Amniotic stem cell (primary cell): Measurements from ENCODE around the gene SMIM15.
"Not testable (repeated sequence)": the region's sequence is repeated elsewhere in the genome, so short reads cannot be mapped to it uniquely, and the experiment has no call there.

ENCODE experiments used
- DNase-seq: peaks from one replicate; lab custom pipeline; 2025; lab: John Stamatoyannopoulos, UW

SMIM15 gene, protein sequence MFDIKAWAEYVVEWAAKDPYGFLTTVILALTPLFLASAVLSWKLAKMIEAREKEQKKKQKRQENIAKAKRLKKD

DNA sequence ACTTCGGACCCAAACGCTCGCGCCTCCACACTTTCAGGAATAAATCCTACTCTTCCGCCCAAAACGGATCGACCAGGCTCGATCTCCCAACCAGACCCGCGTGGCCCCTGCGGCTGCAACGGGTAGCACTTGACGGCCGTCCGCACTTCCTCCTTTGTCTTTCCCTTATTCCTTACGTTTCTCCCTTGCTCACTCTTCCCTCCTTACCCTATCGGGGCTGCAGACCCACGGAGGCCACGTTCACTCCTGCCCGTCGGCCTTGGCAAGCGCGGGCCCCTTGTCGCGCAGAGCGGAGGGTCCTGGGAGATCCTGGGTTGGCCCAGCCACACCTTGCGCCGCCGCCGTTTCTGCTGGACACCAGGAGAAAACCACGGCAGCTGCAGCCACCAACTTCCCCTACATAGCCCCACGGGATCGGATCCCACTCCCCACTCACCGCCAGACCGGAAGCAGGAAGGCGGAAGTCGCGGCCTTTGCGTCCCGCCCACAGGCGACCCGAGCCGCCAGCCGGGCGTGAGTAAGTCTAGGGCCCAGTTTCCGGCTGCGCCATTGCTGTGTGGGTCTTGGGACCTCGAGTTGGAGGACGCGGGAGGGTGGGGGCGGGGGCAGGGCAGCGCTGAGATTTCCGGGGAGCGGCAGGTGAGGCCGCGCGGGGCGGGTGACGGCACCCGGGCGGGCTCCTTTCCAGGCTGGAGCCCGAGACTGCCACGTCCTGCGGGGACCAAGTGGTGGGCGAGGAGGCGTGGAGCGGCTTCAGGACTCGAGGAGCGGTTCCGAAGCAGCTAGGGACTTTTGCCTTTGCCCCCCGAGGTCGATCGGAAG is at the start of gene SMIM15:
TSS of gene SMIM15 (minus strand) at position 459 of the 822 bp plus-strand sequence. CDS start 2,297 bp downstream, outside the sequence.
- peak; percentile 63 for DNase-seq

DNA sequence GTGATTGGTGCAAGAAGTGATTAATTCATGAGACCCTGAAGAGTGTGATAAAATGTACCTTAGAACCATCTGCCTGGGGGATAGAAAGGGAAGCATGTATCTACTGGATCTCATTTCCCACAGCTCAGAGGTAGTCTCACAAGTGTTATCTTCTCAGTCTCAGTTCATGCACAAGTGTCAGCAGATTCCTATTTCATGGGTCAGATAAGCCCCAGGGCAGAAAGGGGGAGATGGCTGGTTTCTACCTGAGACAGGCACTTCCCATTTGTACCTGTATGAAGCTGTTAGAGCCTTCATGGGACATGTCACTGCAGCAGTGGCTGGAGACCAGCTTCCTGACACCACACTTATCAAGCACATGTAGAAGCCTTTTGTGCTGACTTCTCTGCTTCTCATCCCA is 45.6 kb upstream of the SMIM15 start:
- DNase-seq: no peak

DNA sequence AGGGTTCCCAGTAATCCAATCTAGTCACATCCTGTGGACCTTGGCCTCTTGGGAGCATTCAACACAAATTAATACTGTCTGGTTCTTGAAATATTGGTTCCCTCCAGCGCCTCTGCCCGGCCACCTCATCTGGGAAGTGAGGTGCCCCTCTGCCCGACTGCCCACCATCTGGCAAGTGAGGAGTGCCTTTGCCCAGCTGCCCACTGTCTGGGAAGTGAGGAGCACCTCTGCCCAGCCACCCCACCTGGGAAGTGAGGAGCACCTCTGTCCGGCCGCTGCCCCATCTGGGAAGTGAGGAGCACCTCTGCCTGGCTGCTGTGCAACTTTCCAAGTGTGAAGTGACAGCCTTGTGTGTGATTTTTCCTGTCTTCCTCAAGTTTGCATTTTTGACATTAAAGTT is 42.7 kb upstream of the SMIM15 start:
- no peak for DNase-seq

DNA sequence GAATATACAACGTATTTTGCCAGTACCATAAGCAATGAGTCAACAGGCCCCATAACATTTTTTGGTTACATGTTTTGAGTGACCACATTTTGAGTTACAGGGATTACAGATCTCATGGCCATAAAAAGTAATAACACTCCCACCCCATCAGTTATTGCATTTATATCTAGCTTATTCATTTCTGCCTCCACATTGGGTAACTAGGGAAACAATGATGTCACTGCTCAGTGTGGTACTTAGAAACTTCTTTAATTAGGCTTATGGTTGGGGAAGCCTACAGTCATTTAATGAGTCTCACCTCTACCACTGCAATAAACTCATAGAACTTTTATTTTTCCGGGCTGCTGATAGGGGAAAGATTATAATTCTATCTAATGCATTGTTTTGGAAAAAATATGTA is 39.9 kb upstream of the SMIM15 start:
- DNase-seq: no peak

DNA sequence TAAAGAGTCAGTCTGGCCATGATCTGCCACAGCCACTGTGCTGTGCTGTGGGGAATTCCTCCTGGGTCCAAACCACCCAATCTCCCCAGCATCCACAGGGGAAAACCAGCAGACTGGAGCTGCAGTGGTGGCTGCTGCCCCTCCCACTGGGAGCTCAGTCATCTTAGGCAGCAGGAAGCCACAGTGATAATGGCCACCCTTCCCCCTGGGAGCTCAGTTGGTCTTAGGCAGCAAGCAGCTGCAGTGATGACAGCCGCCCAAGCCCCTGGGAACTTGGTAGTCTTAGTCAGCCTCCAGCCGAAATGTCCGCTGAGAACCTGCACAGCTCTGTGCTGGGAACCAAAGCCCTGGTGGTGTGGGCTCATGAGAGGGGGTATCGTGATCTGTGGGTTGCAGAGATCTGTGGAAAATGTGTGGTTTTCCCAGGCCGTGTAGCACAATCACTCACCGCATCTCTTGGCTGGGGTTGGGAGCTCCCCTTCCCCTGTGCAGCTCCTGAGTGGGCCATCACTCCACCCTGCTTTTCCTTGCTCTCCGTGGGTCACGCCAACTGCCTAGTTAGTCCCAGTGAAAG is 38.4 kb upstream of the SMIM15 start:
- no peak for DNase-seq

DNA sequence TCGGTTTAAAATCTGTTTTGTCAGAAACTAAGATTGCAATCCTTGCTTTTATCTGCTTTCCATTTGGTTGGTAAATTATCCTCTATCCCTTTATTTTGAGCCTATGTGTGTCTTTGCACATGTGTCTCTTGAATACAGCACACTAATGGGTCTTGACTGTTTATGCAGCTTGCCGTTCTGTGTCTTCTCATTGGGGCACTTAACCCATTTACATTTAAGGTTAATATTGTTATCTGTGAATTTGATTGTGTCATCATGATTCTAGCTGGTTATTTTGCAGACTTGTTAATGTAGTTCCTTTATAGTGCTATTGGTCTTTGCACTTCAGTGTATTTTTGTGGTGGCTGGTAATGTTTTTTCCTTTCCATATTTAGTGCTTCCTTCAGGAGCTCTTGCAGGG is 36.3 kb upstream of the SMIM15 start:
- no peak for DNase-seq

DNA sequence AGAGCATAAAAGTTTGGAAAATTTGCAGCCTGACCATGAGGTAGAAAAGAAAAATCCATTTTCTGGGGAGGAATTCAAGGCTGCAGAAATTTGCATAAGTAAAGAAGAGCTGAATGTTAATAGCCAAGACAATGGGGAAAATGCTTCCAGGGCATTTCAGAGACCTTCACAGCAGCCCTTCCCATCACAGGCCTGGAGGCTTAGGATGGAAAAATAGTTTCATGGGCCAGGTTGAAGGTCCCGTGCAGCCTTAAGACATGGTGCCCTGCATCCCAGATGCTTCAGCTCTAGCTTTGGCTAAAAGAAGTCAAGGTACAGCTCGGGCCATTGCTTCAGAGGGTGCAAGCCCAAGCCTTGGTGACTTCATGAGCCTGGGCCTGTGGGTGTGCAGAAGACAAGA is 25.6 kb upstream of the SMIM15 start:
- DNase-seq: not testable (repeated sequence)

DNA sequence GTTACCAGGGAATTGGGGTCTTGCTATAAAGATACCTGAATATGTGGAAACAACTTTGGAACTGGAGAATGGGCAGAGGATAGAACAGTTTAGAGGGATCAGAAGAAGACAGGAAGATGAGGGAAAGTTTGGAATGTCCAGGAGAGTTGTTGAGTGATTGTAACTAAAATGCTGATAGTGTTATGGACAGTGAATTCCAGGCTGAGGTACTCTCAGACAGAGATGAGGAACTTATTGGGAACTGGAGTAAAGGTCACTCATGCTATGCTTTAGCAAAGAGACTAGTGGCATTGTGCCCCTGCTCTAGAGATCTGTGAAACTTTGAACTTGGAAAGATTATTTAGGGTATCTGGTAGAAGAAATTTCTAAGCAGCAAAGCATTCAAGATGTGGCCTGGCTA is 25.1 kb upstream of the SMIM15 start:
- not testable (repeated sequence) for DNase-seq

DNA sequence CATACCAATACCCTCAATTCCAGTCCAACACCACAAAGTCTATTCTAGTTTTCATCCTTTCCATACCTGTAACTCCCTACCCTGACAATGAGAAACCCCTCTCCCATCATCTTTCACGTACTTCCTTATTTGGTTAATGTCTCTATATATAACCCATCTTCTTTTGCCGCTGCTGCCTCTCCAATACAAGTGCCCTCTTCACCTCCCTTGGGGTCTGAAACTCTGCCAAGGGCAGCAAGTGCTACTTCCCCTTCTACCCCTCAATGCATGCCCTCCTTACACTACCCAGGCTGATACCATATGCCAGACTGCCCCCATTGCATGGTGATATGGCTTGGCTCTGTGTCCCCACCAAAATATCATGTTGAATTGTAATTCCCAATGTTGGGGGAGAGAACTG is 24.4 kb upstream of the SMIM15 start:
- no peak for DNase-seq

DNA sequence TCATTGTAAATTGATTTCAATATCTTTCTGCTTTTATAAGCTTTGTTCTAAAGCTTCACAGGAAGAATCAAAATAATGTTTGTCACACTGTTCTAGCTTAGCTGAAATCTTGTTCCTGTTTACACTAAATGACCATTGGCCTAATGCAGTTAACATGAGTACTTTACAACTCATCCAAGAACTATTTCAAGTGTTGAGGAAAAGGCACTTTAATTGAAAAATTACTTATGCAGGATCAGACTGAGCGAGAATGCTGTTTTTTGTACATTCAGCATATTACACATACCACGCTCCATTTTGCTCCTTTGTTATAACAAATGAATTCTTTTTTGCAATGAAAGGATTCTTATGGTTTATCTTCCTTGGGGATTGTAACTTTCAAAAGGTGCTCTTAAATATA is 22.4 kb upstream of the SMIM15 start:
- no peak for DNase-seq

DNA sequence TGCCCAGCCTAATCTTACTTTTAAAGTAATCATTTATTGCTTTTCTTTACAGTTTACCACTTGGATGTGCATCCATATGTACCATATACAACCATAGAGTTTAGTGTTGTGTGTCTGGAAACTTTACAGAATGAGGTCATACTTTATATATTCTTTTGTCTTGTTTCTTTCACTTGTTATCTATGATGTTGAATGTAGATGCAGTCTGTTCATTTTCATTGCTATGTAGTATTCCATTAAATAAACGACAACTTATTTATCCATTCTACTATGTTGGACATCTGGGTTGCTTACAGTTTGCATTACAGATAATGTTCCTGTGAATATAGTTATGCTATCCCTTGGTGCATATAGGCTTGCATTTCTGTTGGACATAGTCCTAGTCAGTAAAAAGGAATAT is 21.3 kb upstream of the SMIM15 start:
- no peak for DNase-seq

DNA sequence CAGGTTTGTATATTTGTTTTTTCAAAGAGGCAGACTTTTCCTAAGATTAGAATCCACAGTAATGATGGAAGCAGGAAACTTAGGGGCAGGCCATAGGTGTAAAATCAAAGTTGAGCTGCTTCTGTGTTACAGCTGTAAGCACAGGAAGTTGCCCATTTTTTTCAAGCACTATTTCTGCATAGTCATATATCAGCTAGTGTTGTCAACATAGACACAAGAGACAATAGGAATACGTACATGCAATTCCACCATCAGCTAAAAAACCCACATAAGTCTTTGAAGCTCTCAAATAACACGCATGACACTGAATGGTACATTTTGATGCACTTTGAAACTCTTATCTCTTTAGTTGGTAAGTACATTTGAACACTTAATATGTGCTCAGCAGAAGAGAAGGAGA is 20.2 kb upstream of the SMIM15 start:
- DNase-seq: no peak

DNA sequence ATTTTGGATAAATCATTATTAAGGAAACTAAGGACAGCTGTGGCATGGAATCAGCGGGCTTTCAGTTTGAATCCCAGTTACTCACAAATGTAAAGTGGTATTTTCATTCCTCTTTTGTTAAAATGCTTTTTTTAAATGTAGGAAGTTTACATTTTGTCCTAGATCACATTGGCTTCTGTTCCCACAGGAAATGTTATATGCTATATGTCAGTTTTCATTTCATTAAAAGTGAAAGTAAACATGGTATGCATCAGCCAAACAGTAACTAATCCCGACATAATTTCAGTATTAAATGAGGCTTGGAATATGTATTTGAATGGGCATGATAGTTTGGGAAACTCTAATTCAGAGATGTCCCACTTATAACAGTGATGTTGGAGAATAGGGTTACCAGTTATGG is 18.6 kb upstream of the SMIM15 start:
- no peak for DNase-seq

DNA sequence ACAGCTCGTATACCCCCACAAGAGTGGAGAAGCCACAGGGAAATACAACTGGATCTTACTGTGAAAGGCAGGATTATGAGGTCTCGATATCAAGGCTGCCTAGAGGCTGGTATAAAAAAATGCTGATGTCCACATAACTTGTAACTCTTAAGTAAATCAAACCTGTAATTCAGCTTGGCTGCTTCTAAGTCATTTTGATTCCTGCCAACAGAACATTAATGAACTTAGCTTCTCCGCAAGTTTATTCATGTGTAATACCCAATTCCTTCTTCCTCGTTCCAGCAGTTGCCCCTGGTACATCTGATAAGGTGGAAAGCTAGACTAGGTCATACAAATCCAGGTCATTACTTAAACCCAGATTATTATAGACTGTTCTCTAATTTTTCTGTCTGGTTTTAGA is 16.4 kb upstream of the SMIM15 start:
- no peak for DNase-seq

DNA sequence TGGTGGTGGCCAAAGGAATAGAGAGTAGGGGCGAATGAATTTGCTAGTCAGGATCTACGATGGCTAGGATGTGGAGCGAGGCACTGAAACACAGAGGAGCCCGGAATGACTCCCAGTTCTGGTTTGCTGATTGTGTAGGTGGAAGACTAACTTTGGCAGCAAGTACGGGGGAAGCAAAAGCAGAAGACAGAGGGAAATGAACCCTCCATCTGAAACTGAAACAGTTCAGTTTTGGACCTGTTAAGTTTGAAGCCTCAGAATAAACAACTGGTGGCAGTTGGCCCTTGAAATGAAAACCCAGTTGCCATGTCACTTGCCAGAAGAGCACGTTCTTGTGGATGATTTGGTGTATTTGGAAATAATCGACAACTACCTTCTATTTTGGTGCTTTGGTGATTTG is 15.4 kb upstream of the SMIM15 start:
- no peak for DNase-seq

DNA sequence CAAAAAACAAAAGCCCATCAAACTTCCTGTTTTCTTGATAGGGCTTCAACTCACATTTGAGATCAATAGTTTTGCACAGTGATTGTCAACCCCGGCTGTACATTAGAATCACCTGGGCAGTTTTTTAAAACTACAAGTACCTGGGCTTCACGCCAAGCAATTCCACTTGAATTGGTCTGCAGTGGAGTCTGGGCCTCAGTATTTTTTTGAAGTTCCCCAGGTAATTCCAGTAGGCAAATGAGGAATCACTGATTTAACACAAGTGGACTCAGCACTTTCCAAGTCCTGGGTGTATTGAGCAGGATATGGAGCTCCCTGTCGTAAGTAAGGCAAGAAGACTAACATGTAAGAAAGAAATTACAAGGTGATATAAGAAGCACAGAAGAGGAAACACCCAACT is 14.8 kb upstream of the SMIM15 start:
- DNase-seq: no peak

DNA sequence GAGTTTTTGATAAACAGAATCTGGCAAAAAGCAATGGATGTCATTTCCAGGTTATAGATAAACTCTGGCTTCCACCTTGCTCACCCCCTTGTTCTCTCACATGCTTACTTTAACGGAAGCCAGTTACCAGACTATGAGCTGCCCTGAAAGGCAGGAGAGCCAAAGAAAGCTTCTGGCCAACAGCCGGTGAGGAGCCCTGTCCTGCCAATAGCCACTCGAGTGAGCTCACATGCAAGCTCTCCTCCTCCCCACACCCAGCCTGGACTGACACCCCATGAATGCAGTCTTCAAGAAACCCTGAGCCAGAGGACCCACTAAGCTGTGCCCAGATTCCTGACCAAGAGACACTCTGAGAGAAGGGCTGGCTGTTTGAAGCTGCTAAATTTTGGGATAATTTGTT is 14.4 kb upstream of the SMIM15 start:
- DNase-seq: no peak

DNA sequence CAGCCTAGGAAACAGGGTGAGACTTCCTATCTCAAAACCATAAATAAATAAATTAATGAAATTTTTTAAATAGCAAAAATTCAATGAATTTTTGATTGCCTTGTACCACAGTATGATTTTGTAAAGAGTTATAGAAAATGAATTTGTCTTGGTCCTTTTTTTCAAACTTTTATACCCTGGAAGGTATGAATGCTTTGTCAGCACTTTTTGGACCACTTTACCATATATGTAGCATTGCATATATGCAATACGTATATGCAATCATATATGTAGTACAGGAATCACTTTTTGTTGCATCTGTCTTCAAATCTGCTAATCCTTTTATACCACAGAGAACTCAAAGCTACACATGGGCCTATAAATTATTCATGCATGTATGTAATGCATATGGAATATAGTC is 9.2 kb upstream of the SMIM15 start:
- no peak for DNase-seq

DNA sequence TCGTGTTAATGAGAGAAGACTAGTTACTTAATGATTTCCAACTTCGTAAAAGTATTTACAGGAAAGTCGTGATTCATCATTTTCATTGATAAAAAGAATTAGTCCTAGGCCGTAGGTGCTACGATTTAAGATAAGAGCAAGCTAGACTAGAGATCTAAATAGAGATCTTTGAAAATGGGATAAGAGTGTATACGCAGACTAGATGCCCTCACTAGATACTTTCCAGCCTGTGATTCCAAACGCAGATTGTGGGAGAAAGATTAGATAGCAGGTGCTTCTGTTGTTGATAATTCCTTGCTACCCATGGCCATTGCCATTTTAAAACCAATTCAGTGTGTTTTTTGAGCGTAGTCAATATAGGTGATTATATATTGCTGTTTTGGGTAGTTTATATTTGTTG is 6.7 kb upstream of the SMIM15 start:
- no peak for DNase-seq

DNA sequence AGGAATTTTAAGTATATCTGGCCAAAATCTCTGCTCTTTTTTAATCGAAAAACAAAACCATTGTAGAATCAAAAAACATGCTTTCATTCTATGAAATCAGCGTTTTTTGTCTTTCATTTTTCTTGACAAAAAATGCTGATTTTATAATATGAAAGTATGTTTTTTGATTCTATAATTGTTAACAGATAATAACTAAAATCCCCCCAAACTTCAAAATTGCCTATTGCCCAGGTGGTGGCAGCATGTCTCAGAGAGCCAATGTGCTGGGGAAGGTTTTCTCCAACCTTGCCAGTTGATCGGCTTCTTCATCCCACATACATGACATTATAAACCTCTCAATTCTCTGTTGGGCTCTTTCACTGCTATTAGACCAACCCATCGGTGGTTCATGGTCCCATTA is 5.1 kb upstream of the SMIM15 start:
- DNase-seq: no peak

DNA sequence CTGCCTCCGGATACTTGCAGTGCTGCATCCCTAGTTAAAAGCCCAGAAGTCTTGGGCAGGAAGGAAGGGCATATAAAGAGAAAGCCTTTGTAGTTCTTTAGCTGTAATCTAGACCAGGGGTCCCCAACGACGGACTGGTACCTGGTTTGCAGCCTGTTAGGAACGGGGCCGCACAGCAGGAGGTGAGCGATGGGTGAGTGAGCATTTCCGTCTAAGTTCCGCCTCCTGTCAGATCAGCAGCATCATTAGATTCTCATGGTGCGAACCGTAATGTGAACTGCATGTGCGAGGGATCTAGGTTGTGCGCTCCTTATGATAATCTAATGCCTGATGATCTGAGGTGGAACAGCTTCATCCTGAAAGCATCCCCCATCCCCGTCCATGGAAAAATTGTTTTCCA is 1.6 kb upstream of the SMIM15 start:
- DNase-seq: no peak

DNA sequence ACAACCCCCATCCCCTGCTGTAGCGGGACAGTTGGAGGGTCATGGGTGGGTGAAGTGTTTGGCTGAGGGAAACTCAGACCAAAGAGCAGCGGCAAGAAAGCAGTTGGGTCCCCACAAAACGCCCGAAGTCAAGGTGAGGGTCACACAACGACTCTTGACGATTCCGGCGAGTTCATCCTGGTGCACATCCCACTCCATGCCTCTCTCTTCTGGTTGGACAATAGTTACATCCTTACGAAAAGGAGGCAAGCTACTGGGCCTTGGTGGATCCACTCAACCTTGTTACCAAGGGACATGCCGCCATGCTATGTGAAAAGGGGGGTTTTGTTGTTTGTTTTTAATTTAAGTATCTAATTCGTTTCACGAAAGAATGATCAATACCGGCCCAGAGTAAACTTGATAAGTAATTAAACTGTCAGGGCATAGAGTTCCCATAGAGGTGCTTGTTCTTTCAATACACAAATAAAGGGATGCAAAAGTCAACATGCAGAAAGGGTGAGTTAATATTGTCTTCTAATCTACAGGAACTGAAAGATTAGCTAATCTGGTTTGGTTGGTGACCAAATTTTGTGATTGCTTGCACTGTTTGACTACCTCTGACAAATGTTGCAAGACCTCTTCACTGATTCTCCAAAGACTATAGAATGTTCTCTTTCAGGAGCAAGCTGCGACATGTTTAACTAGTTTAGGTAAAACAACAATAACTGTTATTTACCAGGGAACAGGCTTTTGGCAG is 732 bp upstream of the SMIM15 start:
- DNase-seq: no peak

DNA sequence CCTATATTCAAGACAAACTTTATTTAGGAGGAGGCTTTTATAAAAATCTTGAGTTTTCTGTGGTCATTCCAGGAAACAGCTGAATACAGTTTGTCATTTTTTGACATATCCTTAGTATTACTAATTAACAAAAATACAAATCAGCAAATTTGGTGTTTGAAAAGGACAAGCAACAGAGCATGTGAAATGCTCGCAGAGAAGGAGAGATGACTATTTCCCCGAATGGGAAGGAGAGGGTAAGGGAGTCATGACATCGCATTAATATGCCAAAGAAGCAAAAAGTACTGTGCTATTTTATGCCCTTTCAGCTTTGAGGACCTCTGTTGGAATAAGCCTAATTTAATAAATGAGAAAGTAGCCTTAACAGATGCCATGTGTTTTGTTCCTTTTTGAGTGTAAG is 1.8 kb downstream of the SMIM15 start:
- DNase-seq: no peak
